ENCODE data around the gene CREM.
"Not testable (repeated sequence)": the region's sequence is repeated elsewhere in the genome, so short reads cannot be mapped to it uniquely, and the experiment has no call there.

CREM gene

DNA sequence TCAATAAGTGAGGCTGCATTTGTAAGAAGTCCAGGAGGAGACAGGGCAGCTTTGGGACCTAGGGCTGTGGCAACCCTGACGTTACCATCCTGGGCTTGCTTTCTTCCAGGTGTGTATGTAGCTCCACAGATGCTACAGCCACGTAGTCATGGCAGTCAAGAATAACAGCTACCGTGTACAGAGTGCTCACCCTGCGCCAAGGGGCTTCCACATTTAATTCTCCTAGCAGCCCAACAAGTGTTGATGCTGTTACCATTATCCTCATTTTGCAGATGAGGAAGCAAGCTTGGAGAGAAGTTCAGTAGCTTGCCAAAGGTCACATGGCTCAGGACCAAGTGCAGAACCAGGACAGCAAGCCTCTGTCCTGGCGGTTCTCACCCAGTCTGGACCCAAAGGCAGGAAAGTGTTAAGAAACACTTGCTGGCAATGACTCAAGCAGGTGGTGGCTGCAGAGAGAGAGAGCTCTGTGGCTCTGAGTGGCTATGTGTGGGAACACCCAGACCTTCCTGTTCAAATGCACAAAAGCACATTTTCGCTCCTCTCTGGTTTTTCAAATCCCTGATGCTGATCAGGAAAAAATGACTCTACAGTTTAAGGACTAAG lies 89.8 kb downstream of the CREM start:
- H3K27ac ChIP-seq (ENCODE audit: low read depth, low read length) = no peak overlapping the region
- H3K4me1 ChIP-seq (ENCODE audit: control insufficient read depth in 1 of 2, insufficient read depth in 2 of 2, low read length in 2 of 2) = peaks cover 8 to 10% of the 10 kb centered on the region in 2 donors
- no peaks in the 10 kb centered on the region for H3K27me3 ChIP-seq (ENCODE audit: control insufficient read depth in 1 of 2, insufficient read depth in 2 of 2, low read length in 2 of 2)
- no peaks in the 10 kb centered on the region for H3K36me3 ChIP-seq (ENCODE audit: control insufficient read depth in 1 of 2, insufficient read depth in 2 of 2, low read length in 2 of 2)
- no peak overlapping the region for H3K4me3 ChIP-seq (ENCODE audit: low read depth in 1 of 2, low read length in 2 of 2)
- no peak overlapping the region for H3K9ac ChIP-seq (ENCODE audit: low read depth in 1 of 2, low read length in 2 of 2)
- no peaks in the 10 kb centered on the region for H3K9me3 ChIP-seq (ENCODE audit: control insufficient read depth in 1 of 2, low read length in 2 of 2)

DNA sequence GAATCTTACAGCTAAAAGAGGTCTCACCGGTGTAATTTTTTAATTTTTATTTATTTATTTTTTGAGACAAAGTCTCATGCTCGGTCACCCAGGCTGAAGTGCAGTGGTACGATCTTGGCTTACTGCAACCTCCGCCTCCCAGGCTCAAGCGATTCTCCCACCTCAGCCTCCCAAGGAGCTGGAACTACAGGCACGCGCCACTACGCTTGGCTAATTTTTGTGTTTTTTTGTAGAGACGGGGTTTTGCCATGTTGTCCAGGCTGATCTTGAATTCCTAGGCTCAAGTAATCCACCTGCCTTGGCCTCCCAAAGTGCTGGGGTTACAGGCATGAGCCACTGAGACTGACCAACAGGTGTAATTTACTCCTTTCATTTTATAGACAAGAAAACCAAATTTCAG lies 90.3 kb downstream of the CREM start:
- H3K9ac ChIP-seq (ENCODE audit: low read depth in 1 of 2, low read length in 2 of 2); H3K27ac ChIP-seq (ENCODE audit: low read depth, low read length); H3K36me3 ChIP-seq (ENCODE audit: control insufficient read depth in 1 of 2, insufficient read depth in 2 of 2, low read length in 2 of 2); H3K4me3 ChIP-seq (ENCODE audit: low read depth in 1 of 2, low read length in 2 of 2); H3K27me3 ChIP-seq (ENCODE audit: control insufficient read depth in 1 of 2, insufficient read depth in 2 of 2, low read length in 2 of 2); H3K9me3 ChIP-seq (ENCODE audit: control insufficient read depth in 1 of 2, low read length in 2 of 2): not testable (repeated sequence)
- H3K4me1 ChIP-seq (ENCODE audit: control insufficient read depth in 1 of 2, insufficient read depth in 2 of 2, low read length in 2 of 2) = peaks cover 8 to 10% of the 10 kb centered on the region in 2 donors

DNA sequence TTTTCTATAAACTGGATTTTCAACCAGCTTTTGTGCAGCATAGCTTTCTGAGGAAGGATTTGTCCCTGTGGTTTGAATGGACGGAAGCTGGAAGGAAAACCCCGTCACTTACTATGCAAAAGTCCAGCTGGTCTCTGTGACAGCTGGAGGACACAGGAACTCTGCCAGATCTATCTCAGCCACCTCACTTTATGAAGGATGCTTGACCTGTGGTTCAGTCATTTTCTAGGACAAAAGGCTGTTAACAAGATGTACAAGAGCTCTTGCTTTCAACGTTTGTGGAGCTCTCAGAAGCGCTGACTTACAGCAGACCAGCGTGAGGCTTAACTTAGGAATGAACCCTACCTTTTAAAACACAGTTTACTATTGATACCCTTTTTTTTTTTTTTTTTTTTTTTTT lies 90.8 kb downstream of the CREM start:
- Histone ChIP-seq H3K27ac (ENCODE audit: low read depth, low read length) (no peak overlapping the region), H3K4me1 (ENCODE audit: control insufficient read depth in 1 of 2, insufficient read depth in 2 of 2, low read length in 2 of 2) (peaks cover 8 to 10% of the 10 kb centered on the region in 2 donors), H3K9ac (ENCODE audit: low read depth in 1 of 2, low read length in 2 of 2) (no peak overlapping the region), H3K4me3 (ENCODE audit: low read depth in 1 of 2, low read length in 2 of 2) (no peak overlapping the region), H3K9me3 (ENCODE audit: control insufficient read depth in 1 of 2, low read length in 2 of 2) (no peaks in the 10 kb centered on the region), H3K36me3 (ENCODE audit: control insufficient read depth in 1 of 2, insufficient read depth in 2 of 2, low read length in 2 of 2) (no peaks in the 10 kb centered on the region), H3K27me3 (ENCODE audit: control insufficient read depth in 1 of 2, insufficient read depth in 2 of 2, low read length in 2 of 2) (no peaks in the 10 kb centered on the region)

DNA sequence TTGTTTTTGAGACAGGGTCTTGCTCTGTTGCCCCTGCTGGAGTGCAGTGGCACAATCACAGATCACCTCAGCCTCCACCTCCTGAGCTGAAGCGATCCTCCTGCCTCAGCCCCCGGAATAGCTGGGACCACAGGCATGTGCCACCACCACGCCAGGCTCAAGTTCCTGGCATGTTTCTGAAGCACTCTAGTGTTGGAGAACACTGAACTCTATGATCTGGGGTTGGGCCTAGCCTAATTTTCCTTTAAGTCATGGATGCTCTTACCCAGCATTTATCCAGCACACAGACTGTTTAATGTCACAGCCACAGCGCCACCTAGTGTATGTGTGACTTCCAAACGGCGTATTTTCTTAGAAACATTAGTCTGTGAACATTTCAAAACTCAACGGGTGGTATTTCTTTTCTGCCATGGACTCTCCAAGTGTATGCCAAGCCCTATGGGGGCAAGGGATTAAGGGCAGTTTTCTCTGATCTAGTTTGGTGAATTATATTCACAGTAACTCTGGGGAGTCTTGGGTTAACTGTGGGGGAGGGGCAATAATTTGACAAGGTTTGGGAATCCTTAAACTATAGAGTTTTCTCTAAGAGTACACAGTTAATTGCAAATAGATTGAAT lies 91.8 kb downstream of the CREM start:
- Histone ChIP-seq H3K4me3 (ENCODE audit: low read depth in 1 of 2, low read length in 2 of 2) (no peak overlapping the region), H3K27me3 (ENCODE audit: control insufficient read depth in 1 of 2, insufficient read depth in 2 of 2, low read length in 2 of 2) (no peaks in the 10 kb centered on the region), H3K27ac (ENCODE audit: low read depth, low read length) (no peak overlapping the region), H3K4me1 (ENCODE audit: control insufficient read depth in 1 of 2, insufficient read depth in 2 of 2, low read length in 2 of 2) (peaks cover 8 to 10% of the 10 kb centered on the region in 2 donors), H3K9ac (ENCODE audit: low read depth in 1 of 2, low read length in 2 of 2) (no peak overlapping the region), H3K9me3 (ENCODE audit: control insufficient read depth in 1 of 2, low read length in 2 of 2) (no peaks in the 10 kb centered on the region), H3K36me3 (ENCODE audit: control insufficient read depth in 1 of 2, insufficient read depth in 2 of 2, low read length in 2 of 2) (no peaks in the 10 kb centered on the region)

DNA sequence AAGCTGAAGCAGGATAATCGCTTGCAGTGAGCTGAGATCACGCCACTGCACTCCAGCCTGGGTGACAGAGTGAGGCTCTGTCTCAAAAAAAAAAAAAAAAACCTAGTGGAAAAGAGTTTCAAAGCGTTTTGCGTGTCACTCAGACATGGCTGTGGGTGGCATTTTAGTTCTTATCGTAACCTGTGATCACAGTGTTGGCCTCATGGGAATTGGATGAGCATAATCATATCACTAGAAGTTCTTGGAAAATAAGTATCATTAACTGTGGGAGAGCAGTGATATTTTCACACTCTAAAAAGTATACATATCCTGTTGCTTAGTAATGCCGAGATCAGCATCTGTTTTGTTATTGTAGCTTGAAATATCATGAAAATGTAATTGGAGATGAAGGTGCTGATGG lies 92.6 kb downstream of the CREM start:
- no peaks in the 10 kb centered on the region for H3K36me3 ChIP-seq (ENCODE audit: control insufficient read depth in 1 of 2, insufficient read depth in 2 of 2, low read length in 2 of 2)
- peaks cover 8 to 10% of the 10 kb centered on the region in 2 donors for H3K4me1 ChIP-seq (ENCODE audit: control insufficient read depth in 1 of 2, insufficient read depth in 2 of 2, low read length in 2 of 2)
- H3K9ac ChIP-seq (ENCODE audit: low read depth in 1 of 2, low read length in 2 of 2) = no peak overlapping the region
- H3K9me3 ChIP-seq (ENCODE audit: control insufficient read depth in 1 of 2, low read length in 2 of 2) = no peaks in the 10 kb centered on the region
- H3K27ac ChIP-seq (ENCODE audit: low read depth, low read length) = no peak overlapping the region
- H3K27me3 ChIP-seq (ENCODE audit: control insufficient read depth in 1 of 2, insufficient read depth in 2 of 2, low read length in 2 of 2) = no peaks in the 10 kb centered on the region
- no peak overlapping the region for H3K4me3 ChIP-seq (ENCODE audit: low read depth in 1 of 2, low read length in 2 of 2)

DNA sequence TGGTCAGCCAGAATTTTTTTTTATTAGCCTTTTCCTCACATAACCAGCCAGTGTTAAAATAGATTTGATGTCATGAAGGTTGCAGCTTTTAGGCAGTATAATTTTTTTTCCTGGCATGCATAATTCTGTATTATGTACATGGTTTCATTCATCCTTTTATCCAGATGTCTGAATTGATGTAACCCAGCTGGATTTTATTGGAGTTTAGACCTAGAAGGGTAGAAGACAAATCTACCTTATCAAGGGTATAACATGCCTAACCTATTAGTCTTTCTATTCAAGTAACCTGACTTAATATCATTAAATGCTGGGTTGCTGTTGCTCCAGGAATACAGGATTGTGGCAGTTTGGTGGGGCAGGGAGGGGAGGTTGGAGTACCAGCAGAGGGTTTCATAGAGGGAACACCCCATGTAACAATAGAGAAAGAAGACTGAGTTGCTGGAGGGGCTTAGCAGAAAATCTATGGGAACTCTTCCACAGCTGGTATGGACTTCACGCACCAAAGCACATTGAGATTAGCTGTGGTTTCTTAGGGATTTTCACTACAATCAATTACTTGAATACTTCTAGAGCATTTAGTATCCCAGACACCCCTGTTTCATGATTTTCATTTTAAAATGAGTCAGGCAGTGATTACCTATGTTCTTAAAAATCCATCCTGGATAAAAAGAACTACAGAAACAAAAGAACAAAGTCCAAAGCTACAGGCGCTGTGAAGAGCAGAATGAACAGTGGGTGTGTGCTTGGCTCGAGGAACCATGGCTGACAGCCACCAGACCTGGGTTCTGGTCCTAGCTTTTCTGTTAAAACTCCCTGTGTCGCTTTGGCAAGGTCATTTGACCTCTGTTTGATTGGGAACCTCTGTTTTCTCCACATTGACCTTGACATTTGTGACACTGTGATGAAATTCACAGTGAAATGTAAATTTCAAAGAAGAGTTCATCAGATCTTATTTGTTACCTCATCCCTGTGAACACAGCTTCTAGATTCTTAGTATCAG lies 93.5 kb downstream of the CREM start:
- Histone ChIP-seq H3K27me3 (ENCODE audit: control insufficient read depth in 1 of 2, insufficient read depth in 2 of 2, low read length in 2 of 2) (no peaks in the 10 kb centered on the region), H3K36me3 (ENCODE audit: control insufficient read depth in 1 of 2, insufficient read depth in 2 of 2, low read length in 2 of 2) (no peaks in the 10 kb centered on the region), H3K9ac (ENCODE audit: low read depth in 1 of 2, low read length in 2 of 2) (no peak overlapping the region), H3K27ac (ENCODE audit: low read depth, low read length) (no peak overlapping the region), H3K4me1 (ENCODE audit: control insufficient read depth in 1 of 2, insufficient read depth in 2 of 2, low read length in 2 of 2) (peaks cover 8 to 10% of the 10 kb centered on the region in 2 donors), H3K4me3 (ENCODE audit: low read depth in 1 of 2, low read length in 2 of 2) (no peak overlapping the region), H3K9me3 (ENCODE audit: control insufficient read depth in 1 of 2, low read length in 2 of 2) (no peaks in the 10 kb centered on the region)

DNA sequence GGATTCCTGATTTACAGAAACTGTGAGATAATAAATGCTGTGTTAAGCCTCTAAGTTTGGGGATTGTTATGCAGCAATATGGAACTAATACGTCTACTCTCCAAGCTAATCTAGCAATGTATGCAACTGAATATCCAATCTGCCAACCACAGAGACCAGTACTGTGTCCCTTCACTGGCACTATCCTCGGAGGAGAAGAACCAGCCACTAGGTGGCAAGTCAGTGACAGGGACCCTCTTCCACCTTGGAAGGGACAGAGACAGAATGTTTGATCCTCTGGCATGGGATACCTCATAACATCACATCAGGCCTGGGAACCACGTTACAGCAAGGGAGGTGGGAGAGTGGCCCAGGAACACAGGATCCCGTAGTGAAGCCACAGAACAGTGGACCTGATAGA lies 96.4 kb downstream of the CREM start:
- Histone ChIP-seq H3K27ac (ENCODE audit: low read depth, low read length) (no peak overlapping the region), H3K4me3 (ENCODE audit: low read depth in 1 of 2, low read length in 2 of 2) (no peak overlapping the region), H3K36me3 (ENCODE audit: control insufficient read depth in 1 of 2, insufficient read depth in 2 of 2, low read length in 2 of 2) (no peaks in the 10 kb centered on the region), H3K9ac (ENCODE audit: low read depth in 1 of 2, low read length in 2 of 2) (no peak overlapping the region), H3K9me3 (ENCODE audit: control insufficient read depth in 1 of 2, low read length in 2 of 2) (no peaks in the 10 kb centered on the region), H3K27me3 (ENCODE audit: control insufficient read depth in 1 of 2, insufficient read depth in 2 of 2, low read length in 2 of 2) (no peaks in the 10 kb centered on the region), H3K4me1 (ENCODE audit: control insufficient read depth in 1 of 2, insufficient read depth in 2 of 2, low read length in 2 of 2) (no peaks in the 10 kb centered on the region)

DNA sequence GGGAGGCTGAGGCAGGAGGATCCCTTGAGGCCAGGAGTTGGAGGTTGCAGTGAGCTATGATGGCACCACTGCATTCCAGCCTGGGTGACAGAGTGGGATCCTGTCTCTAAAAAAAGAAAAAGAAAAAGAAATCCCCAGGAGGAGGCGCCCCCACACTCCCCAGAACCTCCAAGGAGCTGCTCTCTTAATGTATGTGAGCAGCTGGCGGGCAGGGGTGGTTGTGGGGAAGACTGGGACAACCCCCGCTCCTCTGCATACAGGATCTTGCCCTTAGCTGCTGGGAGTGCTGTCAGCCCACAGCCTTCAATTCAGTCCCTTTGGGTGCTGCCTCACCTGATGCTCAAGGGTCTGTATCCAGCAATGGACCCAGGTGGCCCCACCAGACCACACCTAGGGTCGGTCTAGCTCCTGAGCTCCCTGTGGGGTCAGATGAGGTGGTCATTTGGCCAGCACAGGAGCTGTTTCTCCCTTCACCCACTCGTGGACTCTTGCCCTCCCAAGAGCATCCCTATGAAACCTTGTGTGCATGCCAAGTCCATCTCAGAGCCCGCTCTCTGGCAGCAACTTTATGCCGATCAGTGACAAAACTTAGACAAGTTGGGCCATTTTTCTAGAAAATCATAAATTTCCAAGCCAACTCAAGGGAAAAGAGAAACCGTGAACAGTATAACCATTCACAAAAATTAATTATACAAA lies 97.5 kb downstream of the CREM start:
- no peaks in the 10 kb centered on the region for H3K4me1 ChIP-seq (ENCODE audit: control insufficient read depth in 1 of 2, insufficient read depth in 2 of 2, low read length in 2 of 2)
- no peaks in the 10 kb centered on the region for H3K9me3 ChIP-seq (ENCODE audit: control insufficient read depth in 1 of 2, low read length in 2 of 2)
- no peak overlapping the region for H3K4me3 ChIP-seq (ENCODE audit: low read depth in 1 of 2, low read length in 2 of 2)
- no peaks in the 10 kb centered on the region for H3K27me3 ChIP-seq (ENCODE audit: control insufficient read depth in 1 of 2, insufficient read depth in 2 of 2, low read length in 2 of 2)
- no peak overlapping the region for H3K9ac ChIP-seq (ENCODE audit: low read depth in 1 of 2, low read length in 2 of 2)
- H3K27ac ChIP-seq (ENCODE audit: low read depth, low read length) = no peak overlapping the region
- H3K36me3 ChIP-seq (ENCODE audit: control insufficient read depth in 1 of 2, insufficient read depth in 2 of 2, low read length in 2 of 2) = no peaks in the 10 kb centered on the region

DNA sequence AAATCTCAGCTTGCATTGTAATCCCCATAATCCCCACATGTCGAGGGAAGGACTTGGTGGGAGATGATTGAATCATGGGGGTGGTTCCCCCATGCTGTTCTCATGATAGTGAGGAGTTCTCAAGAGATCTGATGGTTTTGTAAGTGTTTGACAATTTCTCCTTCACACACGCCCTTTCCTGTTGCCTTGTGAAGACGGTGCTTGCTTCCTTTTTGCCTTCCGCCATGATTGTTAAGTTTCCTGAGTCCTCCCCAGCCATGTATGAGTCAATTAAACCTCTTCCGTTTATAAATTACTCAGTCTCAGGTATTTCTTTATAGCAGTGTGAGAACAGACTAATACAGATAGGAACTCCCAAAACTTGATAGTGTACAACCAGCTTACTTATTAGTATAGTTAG lies 98.6 kb downstream of the CREM start:
- Histone ChIP-seq H3K9me3 (ENCODE audit: control insufficient read depth in 1 of 2, low read length in 2 of 2) (no peaks in the 10 kb centered on the region), H3K9ac (ENCODE audit: low read depth in 1 of 2, low read length in 2 of 2) (no peak overlapping the region), H3K27ac (ENCODE audit: low read depth, low read length) (no peak overlapping the region), H3K27me3 (ENCODE audit: control insufficient read depth in 1 of 2, insufficient read depth in 2 of 2, low read length in 2 of 2) (no peaks in the 10 kb centered on the region), H3K4me1 (ENCODE audit: control insufficient read depth in 1 of 2, insufficient read depth in 2 of 2, low read length in 2 of 2) (no peaks in the 10 kb centered on the region), H3K4me3 (ENCODE audit: low read depth in 1 of 2, low read length in 2 of 2) (no peak overlapping the region), H3K36me3 (ENCODE audit: control insufficient read depth in 1 of 2, insufficient read depth in 2 of 2, low read length in 2 of 2) (no peaks in the 10 kb centered on the region)

DNA sequence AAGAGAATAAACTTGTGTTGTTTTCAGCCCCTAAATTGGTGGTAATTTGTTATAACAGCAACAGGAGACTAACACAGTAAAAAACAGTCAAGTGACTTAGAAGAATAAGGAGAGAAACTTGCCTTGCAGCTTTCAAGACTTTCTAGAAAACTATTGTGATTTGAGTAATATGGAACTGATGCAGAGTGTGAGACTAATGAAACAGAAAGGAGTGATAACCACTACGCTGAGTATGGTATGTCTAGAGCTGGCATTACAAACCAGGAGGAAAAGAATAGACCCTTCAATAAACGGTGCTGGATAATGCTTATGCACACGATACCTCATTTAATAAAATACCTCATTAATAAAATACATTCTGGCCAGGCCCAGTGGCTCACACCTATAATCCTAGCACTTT lies 99.9 kb downstream of the CREM start:
- Histone ChIP-seq H3K9me3 (ENCODE audit: control insufficient read depth in 1 of 2, low read length in 2 of 2) (no peaks in the 10 kb centered on the region), H3K4me1 (ENCODE audit: control insufficient read depth in 1 of 2, insufficient read depth in 2 of 2, low read length in 2 of 2) (no peaks in the 10 kb centered on the region), H3K9ac (ENCODE audit: low read depth in 1 of 2, low read length in 2 of 2) (no peak overlapping the region), H3K27ac (ENCODE audit: low read depth, low read length) (no peak overlapping the region), H3K4me3 (ENCODE audit: low read depth in 1 of 2, low read length in 2 of 2) (no peak overlapping the region), H3K36me3 (ENCODE audit: control insufficient read depth in 1 of 2, insufficient read depth in 2 of 2, low read length in 2 of 2) (no peaks in the 10 kb centered on the region), H3K27me3 (ENCODE audit: control insufficient read depth in 1 of 2, insufficient read depth in 2 of 2, low read length in 2 of 2) (no peaks in the 10 kb centered on the region)

All from duodenal mucosa (tissue), 2 donors.